WTC11 (cell line): ENCODE results near the gene SBNO2. TPM values are rescaled to one million over a fixed set of nuclear protein-coding genes. Genes with fewer than 3 reads are reported as not detected.
A peak's percentile ranks its signal among the peaks of the same experiment; 100 is the strongest.

Source experiments
- ATAC-seq: fragments of 200-7000 bp; cut with Tn5 transposase; 2 replicates; pipeline ENCODE4 v1.10.0; 2021; ENCODE audit warnings: mild to moderate bottlenecking, moderate library complexity
- CTCF ChIA-PET: fragments of 300-600 bp; sonication (Branson Sonifier 250); formaldehyde crosslinking; loops from one replicate; lab custom pipeline; 2021; ENCODE audit warnings: antibody characterized with exemption; lab: Charles Lee
- POLR2A ChIA-PET: fragments of 350-600 bp; sonication (Branson Sonifier 250); formaldehyde crosslinking; loops from one replicate; lab custom pipeline; 2021; ENCODE audit warnings: antibody characterized with exemption; lab: Charles Lee
- DNase-seq: peaks from one replicate; pipeline ENCODE4 v3.0.0; 2021; ENCODE audit warnings: low spot score
- H3K27ac Mint-ChIP-seq: 2 replicates; pipeline ENCODE4 v1.8.0; 2021; ENCODE audit warnings: mixed read lengths
- H3K27me3 Mint-ChIP-seq: 2 replicates; pipeline ENCODE4 v1.8.0; 2021; ENCODE audit warnings: low read depth, mild to moderate bottlenecking, moderate library complexity, mixed read lengths
- H3K36me3 Mint-ChIP-seq: 2 replicates; pipeline ENCODE4 v1.8.0; 2021; ENCODE audit warnings: mixed read lengths
- H3K4me1 Mint-ChIP-seq: 2 replicates; pipeline ENCODE4 v1.8.0; 2022; ENCODE audit warnings: mixed read lengths
- H3K4me3 Mint-ChIP-seq: 2 replicates; pipeline ENCODE4 v1.8.0; 2021; ENCODE audit warnings: mild to moderate bottlenecking, moderate library complexity, mixed read lengths
- H3K9me3 Mint-ChIP-seq: 2 replicates; pipeline ENCODE4 v1.8.0; 2021; ENCODE audit warnings: mixed read lengths
- CREM ChIP-seq: sonication (generic); formaldehyde crosslinking; IDR thresholded peaks from 2 replicates; pipeline ENCODE4 v1.8.1; 2022; ENCODE audit warnings: mild to moderate bottlenecking, missing genetic modification reagents, moderate library complexity
- ETV6 ChIP-seq: sonication (generic); formaldehyde crosslinking; IDR thresholded peaks from 2 replicates; pipeline ENCODE4 v1.8.1; 2022; ENCODE audit warnings: mild to moderate bottlenecking, missing genetic modification reagents
- FOXK1 ChIP-seq: sonication (generic); formaldehyde crosslinking; IDR thresholded peaks from 2 replicates; pipeline ENCODE4 v1.8.0; 2022; ENCODE audit warnings: mild to moderate bottlenecking, moderate library complexity, missing genetic modification reagents
- GABPB1 ChIP-seq: sonication (generic); formaldehyde crosslinking; IDR thresholded peaks from 2 replicates; pipeline ENCODE4 v1.8.1; 2023; ENCODE audit warnings: mild to moderate bottlenecking, missing genetic modification reagents
- JAZF1 ChIP-seq: fragments of 250-450 bp; sonication (Bioruptor Pico); IDR thresholded peaks from 2 replicates; pipeline ENCODE4 v1.9.0; 2021; ENCODE audit warnings: moderate library complexity, mild to moderate bottlenecking, inconsistent platforms
- NFATC4 ChIP-seq: fragments of 250-450 bp; sonication (Bioruptor Pico); IDR thresholded peaks from 2 replicates; pipeline ENCODE4 v1.9.0; 2021; ENCODE audit warnings: mild to moderate bottlenecking
- NR3C1 ChIP-seq: sonication (generic); formaldehyde crosslinking; conservative IDR thresholded peaks from 2 replicates; pipeline ENCODE4 v1.8.1; 2023; ENCODE audit warnings: low read depth, mild to moderate bottlenecking, missing genetic modification reagents
- RORB ChIP-seq: fragments of 250-450 bp; sonication (Bioruptor Pico); IDR thresholded peaks from 2 replicates; pipeline ENCODE4 v1.9.0; 2021; ENCODE audit warnings: mild to moderate bottlenecking
- SMAD3 ChIP-seq: sonication (generic); formaldehyde crosslinking; IDR thresholded peaks from 2 replicates; pipeline ENCODE4 v1.8.0; 2022; ENCODE audit warnings: missing genetic modification reagents, mild to moderate bottlenecking, borderline replicate concordance
- SP1 ChIP-seq: sonication (generic); formaldehyde crosslinking; conservative IDR thresholded peaks from 2 replicates; pipeline ENCODE4 v1.8.1; 2022; ENCODE audit warnings: missing genetic modification reagents
- TEAD1 ChIP-seq: sonication (generic); formaldehyde crosslinking; IDR thresholded peaks from 2 replicates; pipeline ENCODE4 v1.8.0; 2022; ENCODE audit warnings: mild to moderate bottlenecking, missing genetic modification reagents
- ZBTB21 ChIP-seq: sonication (generic); formaldehyde crosslinking; IDR thresholded peaks from 2 replicates; pipeline ENCODE4 v1.8.1; 2023; ENCODE audit warnings: mild to moderate bottlenecking, missing genetic modification reagents, borderline replicate concordance
- ZNF138 ChIP-seq: sonication (generic); formaldehyde crosslinking; conservative IDR thresholded peaks from 2 replicates; pipeline ENCODE4 v1.8.1; 2022; ENCODE audit warnings: mild to moderate bottlenecking, moderate library complexity, missing genetic modification reagents
- ZNF219 ChIP-seq: sonication (generic); formaldehyde crosslinking; IDR thresholded peaks from 2 replicates; pipeline ENCODE4 v1.8.0; 2023; ENCODE audit warnings: missing genetic modification reagents, mild to moderate bottlenecking, borderline replicate concordance
- ZNF232 ChIP-seq: sonication (generic); formaldehyde crosslinking; IDR thresholded peaks from 2 replicates; pipeline ENCODE4 v1.8.0; 2022; ENCODE audit warnings: mild to moderate bottlenecking, missing genetic modification reagents
- ZNF396 ChIP-seq: fragments of 250-450 bp; sonication (Bioruptor Pico); IDR thresholded peaks from 2 replicates; pipeline ENCODE4 v1.8.0; 2021; ENCODE audit warnings: mild to moderate bottlenecking, moderate library complexity, borderline replicate concordance
- ZNF423 ChIP-seq: fragments of 250-450 bp; sonication (Bioruptor Pico); IDR thresholded peaks from 2 replicates; pipeline ENCODE4 v2.1.2; 2022; ENCODE audit warnings: mild to moderate bottlenecking, moderate library complexity
- total RNA-seq: library from RNA; stranded (reverse); gene quantifications from 3 replicates; pipeline ENCODE4 v1.2.3, GENCODE V29; 2021
- TF ChIP-seq, protein P1 (sequence below): sonication (generic); formaldehyde crosslinking; IDR thresholded peaks from 2 replicates; pipeline ENCODE4 v1.8.1; 2023; ENCODE audit warnings: mild to moderate bottlenecking, missing genetic modification reagents, moderate library complexity
- TF ChIP-seq, protein P2 (sequence below): sonication (generic); formaldehyde crosslinking; IDR thresholded peaks from 2 replicates; pipeline ENCODE4 v1.8.0; 2022; ENCODE audit warnings: mild to moderate bottlenecking, missing genetic modification reagents
- TF ChIP-seq, protein P3 (sequence below): sonication (generic); formaldehyde crosslinking; conservative IDR thresholded peaks from 2 replicates; pipeline ENCODE4 v1.8.1; 2022; ENCODE audit warnings: mild to moderate bottlenecking, missing genetic modification reagents
- TF ChIP-seq, protein P4 (sequence below): sonication (generic); formaldehyde crosslinking; IDR thresholded peaks from 2 replicates; pipeline ENCODE4 v1.8.0; 2022; ENCODE audit warnings: mild to moderate bottlenecking, missing genetic modification reagents
- TF ChIP-seq, protein P5 (sequence below): sonication (generic); formaldehyde crosslinking; IDR thresholded peaks from 2 replicates; pipeline ENCODE4 v1.8.0; 2022; ENCODE audit warnings: mild to moderate bottlenecking, missing genetic modification reagents
- TF ChIP-seq, protein P6 (sequence below): sonication (generic); formaldehyde crosslinking; IDR thresholded peaks from 2 replicates; pipeline ENCODE4 v1.8.0; 2022; ENCODE audit warnings: missing genetic modification reagents

Gene SBNO2
- total RNA-seq, 1 experiment from 2014 or later = 57.3 TPM

DNA sequence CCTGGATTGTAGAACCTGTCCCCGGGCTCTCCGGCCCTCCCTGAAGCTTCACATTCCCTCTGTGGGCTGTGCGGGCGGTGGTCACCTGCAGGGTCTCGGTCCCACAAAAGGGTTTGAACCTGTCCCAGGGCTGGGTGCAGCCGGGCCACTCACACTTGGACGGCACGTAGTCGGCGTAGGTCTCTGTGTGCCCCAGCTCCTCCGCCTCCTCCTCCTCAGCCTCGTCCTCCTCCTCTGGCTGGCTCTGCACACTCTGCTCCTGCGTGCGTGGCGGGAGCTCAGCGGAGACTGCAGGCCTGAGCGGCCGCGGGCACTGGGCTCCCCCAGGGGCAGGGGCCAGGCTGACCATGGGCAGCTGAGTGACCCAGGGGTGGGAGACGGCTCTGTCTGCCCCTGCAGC is 50.7 kb downstream of the SBNO2 start (continued):
- TF ChIP-seq ZNF138 (CRISPR knock-in tag) = no peak
- no peak for TF ChIP-seq FOXK1
- TF ChIP-seq, all 79 proteins: peak for 0

DNA sequence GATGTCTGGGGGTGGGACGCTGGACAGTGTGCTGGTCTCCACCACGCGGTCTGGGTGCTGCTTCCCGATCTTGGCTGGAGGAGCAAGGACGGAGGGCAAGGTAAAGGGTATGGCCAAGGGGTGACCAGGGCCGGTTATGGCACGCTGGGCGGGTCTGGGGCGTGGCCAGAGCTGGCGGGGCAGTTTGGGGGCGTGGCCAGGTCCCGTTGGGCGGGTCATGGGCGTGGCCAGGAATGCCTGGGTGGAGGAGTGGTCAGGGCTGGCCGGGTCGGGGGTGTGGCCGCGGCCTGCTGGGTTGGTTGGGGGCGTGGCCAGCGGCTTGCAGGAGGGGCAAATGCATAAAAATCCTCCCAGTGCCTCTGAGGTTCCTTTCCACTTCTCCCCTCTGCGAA is 51.1 kb downstream of the SBNO2 start:
- H3K27me3 Mint-ChIP-seq = no peaks in the 10 kb centered on the region
- no peaks in the 10 kb centered on the region for H3K4me1 Mint-ChIP-seq
- ATAC-seq (peak; percentile 93), DNase-seq (peak; percentile 97)
- H3K27ac Mint-ChIP-seq = peak overlapping the region; percentile 32; the same call in 1 of the 2 replicates
- ChIA-PET POLR2A (no interaction called here), CTCF (interaction anchor here (0.8 to 2.9 kb wide), 9 partner anchors 10 to 143 kb away, joined by 3 to 46 read pairs (median 5); partner anchors contain the start of gene ARHGAP45)
- H3K9me3 Mint-ChIP-seq = no peaks in the 10 kb centered on the region
- no peak overlapping the region for H3K4me3 Mint-ChIP-seq
- peaks cover 11% of the 10 kb centered on the region for H3K36me3 Mint-ChIP-seq
- TF ChIP-seq ZBTB21 (no peak), SP1 (peak; percentile 100), TEAD1 (no peak)

DNA sequence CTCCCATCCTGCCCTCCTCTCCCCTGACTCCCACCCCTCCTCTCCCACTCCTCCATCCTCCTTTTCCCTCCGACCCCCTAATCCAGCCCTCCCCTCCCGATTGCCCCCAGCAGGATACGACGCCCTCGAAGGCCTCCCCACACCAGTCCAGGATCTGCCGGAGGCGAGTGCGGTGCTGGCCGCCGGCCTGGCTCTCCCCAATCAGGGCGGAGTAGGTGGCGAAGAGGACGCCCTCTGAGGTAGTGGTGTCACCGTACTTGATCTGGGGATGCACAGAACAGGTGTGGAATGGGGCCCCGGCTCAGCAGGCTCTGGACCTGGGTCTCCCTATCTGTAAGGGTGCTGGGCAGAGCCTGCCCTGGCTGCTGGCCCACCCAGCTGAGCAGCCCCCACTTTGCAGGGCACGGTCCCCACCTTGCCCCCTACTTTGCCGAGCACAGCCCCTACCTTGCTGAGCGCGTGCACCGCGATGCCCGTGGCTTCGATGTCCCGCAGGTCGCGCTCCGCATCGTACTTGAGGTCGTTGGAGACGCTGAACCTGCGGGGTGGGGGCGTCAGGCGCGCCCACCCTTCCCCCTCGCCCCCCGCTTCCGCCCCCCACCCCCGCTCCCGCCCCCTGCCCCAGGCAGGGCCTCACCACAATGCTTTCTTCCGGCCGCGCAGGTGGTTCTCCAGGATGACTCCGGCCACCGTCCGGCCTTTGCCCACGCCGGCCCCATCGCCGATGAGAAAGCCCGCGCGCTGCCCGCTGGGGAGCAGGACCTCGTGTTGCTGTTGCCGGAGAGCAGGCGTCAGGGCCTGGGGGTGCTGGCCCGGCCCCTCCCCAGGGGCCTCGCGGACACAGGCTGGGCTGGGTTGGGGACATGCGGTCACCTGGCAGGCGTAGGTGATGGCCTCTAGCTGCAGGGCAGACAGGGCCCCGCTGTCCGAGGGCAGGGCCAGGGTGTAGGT is 51.8 kb downstream of the SBNO2 start:
- H3K9me3 Mint-ChIP-seq = no peaks in the 10 kb centered on the region
- CTCF ChIA-PET = interaction anchor here (0.8 to 2.9 kb wide), 7 partner anchors 9 to 122 kb away, joined by 3 to 46 read pairs (median 7); partner anchors contain the start of gene ARHGAP45
- TF ChIP-seq GABPB1 (no peak), ZBTB21 (no peak), ZNF396 (CRISPR knock-in tag) (no peak), ZNF138 (CRISPR knock-in tag) (no peak), RORB (CRISPR knock-in tag) (no peak), JAZF1 (no peak), NR3C1 (CRISPR knock-in tag) (no peak), ZNF232 (CRISPR knock-in tag) (no peak), ZNF423 (CRISPR knock-in tag) (no peak)
- TF ChIP-seq, protein P1, sequence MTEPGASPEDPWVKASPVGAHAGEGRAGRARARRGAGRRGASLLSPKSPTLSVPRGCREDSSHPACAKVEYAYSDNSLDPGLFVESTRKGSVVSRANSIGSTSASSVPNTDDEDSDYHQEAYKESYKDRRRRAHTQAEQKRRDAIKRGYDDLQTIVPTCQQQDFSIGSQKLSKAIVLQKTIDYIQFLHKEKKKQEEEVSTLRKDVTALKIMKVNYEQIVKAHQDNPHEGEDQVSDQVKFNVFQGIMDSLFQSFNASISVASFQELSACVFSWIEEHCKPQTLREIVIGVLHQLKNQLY (CRISPR knock-in tag) = no peak
- TF ChIP-seq, protein P2, sequence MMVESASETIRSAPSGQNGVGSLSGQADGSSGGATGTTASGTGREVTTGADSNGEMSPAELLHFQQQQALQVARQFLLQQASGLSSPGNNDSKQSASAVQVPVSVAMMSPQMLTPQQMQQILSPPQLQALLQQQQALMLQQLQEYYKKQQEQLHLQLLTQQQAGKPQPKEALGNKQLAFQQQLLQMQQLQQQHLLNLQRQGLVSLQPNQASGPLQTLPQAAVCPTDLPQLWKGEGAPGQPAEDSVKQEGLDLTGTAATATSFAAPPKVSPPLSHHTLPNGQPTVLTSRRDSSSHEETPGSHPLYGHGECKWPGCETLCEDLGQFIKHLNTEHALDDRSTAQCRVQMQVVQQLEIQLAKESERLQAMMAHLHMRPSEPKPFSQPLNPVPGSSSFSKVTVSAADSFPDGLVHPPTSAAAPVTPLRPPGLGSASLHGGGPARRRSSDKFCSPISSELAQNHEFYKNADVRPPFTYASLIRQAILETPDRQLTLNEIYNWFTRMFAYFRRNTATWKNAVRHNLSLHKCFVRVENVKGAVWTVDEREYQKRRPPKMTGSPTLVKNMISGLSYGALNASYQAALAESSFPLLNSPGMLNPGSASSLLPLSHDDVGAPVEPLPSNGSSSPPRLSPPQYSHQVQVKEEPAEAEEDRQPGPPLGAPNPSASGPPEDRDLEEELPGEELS (CRISPR knock-in tag) = no peak
- TF ChIP-seq, protein P3, sequence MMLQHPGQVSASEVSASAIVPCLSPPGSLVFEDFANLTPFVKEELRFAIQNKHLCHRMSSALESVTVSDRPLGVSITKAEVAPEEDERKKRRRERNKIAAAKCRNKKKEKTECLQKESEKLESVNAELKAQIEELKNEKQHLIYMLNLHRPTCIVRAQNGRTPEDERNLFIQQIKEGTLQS (CRISPR knock-in tag) = no peak
- POLR2A ChIA-PET = no interaction called here
- H3K27me3 Mint-ChIP-seq = no peaks in the 10 kb centered on the region
- no peak for ATAC-seq
- no peak overlapping the region for H3K4me3 Mint-ChIP-seq
- no peak for DNase-seq
- H3K4me1 Mint-ChIP-seq = no peaks in the 10 kb centered on the region
- H3K27ac Mint-ChIP-seq = 0 out of 2 replicates have a peak overlapping the region, but pooled peaks have one; percentile 32
- peaks cover 11% of the 10 kb centered on the region for H3K36me3 Mint-ChIP-seq

DNA sequence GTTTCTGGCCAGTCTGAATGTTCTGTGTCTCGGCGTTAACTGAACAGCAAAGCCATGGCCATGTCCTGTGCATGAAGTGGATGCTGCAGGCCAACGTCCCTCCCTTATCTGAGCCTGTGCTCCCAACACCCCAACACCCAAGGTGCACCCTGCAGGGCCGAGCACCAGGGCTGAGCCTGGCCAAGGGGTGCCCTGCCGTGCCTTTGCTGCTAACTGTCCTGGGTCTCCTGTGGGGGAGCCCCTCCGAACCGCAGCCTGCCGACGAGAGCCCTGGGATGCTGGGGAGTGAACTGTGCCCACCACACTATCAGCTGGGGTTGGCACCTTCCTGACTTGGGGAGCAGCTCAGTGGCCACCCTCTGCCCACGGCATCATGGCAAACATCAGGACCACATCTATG is 52.7 kb downstream of the SBNO2 start:
- H3K27me3 Mint-ChIP-seq = no peaks in the 10 kb centered on the region
- H3K36me3 Mint-ChIP-seq = peaks cover 11% of the 10 kb centered on the region
- no peak for ATAC-seq
- H3K9me3 Mint-ChIP-seq = no peaks in the 10 kb centered on the region
- DNase-seq = no peak
- H3K4me3 Mint-ChIP-seq = no peak overlapping the region
- H3K4me1 Mint-ChIP-seq = no peaks in the 10 kb centered on the region
- H3K27ac Mint-ChIP-seq = no peak overlapping the region; the same call in 1 of the 2 replicates
- ChIA-PET CTCF (no interaction called here), POLR2A (no interaction called here)
- TF ChIP-seq, protein P4, sequence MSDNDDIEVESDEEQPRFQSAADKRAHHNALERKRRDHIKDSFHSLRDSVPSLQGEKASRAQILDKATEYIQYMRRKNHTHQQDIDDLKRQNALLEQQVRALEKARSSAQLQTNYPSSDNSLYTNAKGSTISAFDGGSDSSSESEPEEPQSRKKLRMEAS (CRISPR knock-in tag) = no peak
- TF ChIP-seq JAZF1 = no peak
- TF ChIP-seq, protein P5, sequence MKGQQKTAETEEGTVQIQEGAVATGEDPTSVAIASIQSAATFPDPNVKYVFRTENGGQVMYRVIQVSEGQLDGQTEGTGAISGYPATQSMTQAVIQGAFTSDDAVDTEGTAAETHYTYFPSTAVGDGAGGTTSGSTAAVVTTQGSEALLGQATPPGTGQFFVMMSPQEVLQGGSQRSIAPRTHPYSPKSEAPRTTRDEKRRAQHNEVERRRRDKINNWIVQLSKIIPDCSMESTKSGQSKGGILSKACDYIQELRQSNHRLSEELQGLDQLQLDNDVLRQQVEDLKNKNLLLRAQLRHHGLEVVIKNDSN = no peak
- TF ChIP-seq CREM (CRISPR knock-in tag) = no peak
- no peak for TF ChIP-seq SMAD3 (CRISPR knock-in tag)
- TF ChIP-seq, protein P6, sequence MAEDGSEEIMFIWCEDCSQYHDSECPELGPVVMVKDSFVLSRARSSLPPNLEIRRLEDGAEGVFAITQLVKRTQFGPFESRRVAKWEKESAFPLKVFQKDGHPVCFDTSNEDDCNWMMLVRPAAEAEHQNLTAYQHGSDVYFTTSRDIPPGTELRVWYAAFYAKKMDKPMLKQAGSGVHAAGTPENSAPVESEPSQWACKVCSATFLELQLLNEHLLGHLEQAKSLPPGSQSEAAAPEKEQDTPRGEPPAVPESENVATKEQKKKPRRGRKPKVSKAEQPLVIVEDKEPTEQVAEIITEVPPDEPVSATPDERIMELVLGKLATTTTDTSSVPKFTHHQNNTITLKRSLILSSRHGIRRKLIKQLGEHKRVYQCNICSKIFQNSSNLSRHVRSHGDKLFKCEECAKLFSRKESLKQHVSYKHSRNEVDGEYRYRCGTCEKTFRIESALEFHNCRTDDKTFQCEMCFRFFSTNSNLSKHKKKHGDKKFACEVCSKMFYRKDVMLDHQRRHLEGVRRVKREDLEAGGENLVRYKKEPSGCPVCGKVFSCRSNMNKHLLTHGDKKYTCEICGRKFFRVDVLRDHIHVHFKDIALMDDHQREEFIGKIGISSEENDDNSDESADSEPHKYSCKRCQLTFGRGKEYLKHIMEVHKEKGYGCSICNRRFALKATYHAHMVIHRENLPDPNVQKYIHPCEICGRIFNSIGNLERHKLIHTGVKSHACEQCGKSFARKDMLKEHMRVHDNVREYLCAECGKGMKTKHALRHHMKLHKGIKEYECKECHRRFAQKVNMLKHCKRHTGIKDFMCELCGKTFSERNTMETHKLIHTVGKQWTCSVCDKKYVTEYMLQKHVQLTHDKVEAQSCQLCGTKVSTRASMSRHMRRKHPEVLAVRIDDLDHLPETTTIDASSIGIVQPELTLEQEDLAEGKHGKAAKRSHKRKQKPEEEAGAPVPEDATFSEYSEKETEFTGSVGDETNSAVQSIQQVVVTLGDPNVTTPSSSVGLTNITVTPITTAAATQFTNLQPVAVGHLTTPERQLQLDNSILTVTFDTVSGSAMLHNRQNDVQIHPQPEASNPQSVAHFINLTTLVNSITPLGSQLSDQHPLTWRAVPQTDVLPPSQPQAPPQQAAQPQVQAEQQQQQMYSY (CRISPR knock-in tag) = no peak
- no peak for TF ChIP-seq ZNF219
- no peak for TF ChIP-seq ETV6
- no peak for TF ChIP-seq NFATC4 (CRISPR knock-in tag)
